ENCODE measurements around the gene RASGRF1.

Gene RASGRF1

GRCh38 chr15:78921517-78921916, 169.1 kb downstream of the RASGRF1 start:
- DNase-seq (ENCODE audit: extremely low read depth, insufficient read length): no peak
- Histone ChIP-seq H3K36me3 (ENCODE audit: control insufficient read depth, insufficient read depth, low read length) (peaks cover 41% of the 10 kb centered on the region), H3K4me3 (replicated peaks; ENCODE audit: low read depth, low read length) (no peak overlapping the region), H3K27me3 (replicated peaks; ENCODE audit: control insufficient read depth, insufficient read depth, low read length) (no peaks in the 10 kb centered on the region)
- TF ChIP-seq, protein P1, sequence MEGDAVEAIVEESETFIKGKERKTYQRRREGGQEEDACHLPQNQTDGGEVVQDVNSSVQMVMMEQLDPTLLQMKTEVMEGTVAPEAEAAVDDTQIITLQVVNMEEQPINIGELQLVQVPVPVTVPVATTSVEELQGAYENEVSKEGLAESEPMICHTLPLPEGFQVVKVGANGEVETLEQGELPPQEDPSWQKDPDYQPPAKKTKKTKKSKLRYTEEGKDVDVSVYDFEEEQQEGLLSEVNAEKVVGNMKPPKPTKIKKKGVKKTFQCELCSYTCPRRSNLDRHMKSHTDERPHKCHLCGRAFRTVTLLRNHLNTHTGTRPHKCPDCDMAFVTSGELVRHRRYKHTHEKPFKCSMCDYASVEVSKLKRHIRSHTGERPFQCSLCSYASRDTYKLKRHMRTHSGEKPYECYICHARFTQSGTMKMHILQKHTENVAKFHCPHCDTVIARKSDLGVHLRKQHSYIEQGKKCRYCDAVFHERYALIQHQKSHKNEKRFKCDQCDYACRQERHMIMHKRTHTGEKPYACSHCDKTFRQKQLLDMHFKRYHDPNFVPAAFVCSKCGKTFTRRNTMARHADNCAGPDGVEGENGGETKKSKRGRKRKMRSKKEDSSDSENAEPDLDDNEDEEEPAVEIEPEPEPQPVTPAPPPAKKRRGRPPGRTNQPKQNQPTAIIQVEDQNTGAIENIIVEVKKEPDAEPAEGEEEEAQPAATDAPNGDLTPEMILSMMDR (IDR thresholded peaks at IDR 0.05; ENCODE audit: insufficient read depth, low read length, poor library complexity, severe bottlenecking): no peak

- TF ChIP-seq, protein P1 (IDR thresholded peaks at IDR 0.05; ENCODE audit: insufficient read depth, low read length, poor library complexity, severe bottlenecking): no peak
- no peak for DNase-seq (ENCODE audit: extremely low read depth, insufficient read length)
- no peak overlapping the region for H3K4me3 ChIP-seq (replicated peaks; ENCODE audit: low read depth, low read length)
- H3K36me3 ChIP-seq (ENCODE audit: control insufficient read depth, insufficient read depth, low read length): peaks cover 20% of the 10 kb centered on the region
- H3K27me3 ChIP-seq (replicated peaks; ENCODE audit: control insufficient read depth, insufficient read depth, low read length): no peaks in the 10 kb centered on the region
Measured at GRCh38 chr15:78917888-78918287, 172.7 kb downstream of the RASGRF1 start.

- Histone ChIP-seq H3K36me3 (ENCODE audit: control insufficient read depth, insufficient read depth, low read length) (peaks cover 8% of the 10 kb centered on the region), H3K27me3 (replicated peaks; ENCODE audit: control insufficient read depth, insufficient read depth, low read length) (no peaks in the 10 kb centered on the region), H3K4me3 (replicated peaks; ENCODE audit: low read depth, low read length) (no peak overlapping the region)
- no peak for DNase-seq (ENCODE audit: extremely low read depth, insufficient read length)
- TF ChIP-seq, protein P1 (IDR thresholded peaks at IDR 0.05; ENCODE audit: insufficient read depth, low read length, poor library complexity, severe bottlenecking): no peak
Measured at GRCh38 chr15:78916088-78916487, 174.5 kb downstream of the RASGRF1 start.

- TF ChIP-seq, protein P1 (IDR thresholded peaks at IDR 0.05; ENCODE audit: insufficient read depth, low read length, poor library complexity, severe bottlenecking): no peak
- Histone ChIP-seq H3K4me3 (replicated peaks; ENCODE audit: low read depth, low read length) (no peak overlapping the region), H3K27me3 (replicated peaks; ENCODE audit: control insufficient read depth, insufficient read depth, low read length) (no peaks in the 10 kb centered on the region), H3K36me3 (ENCODE audit: control insufficient read depth, insufficient read depth, low read length) (peaks cover 12% of the 10 kb centered on the region)
- no peak for DNase-seq (ENCODE audit: extremely low read depth, insufficient read length)
Measured at GRCh38 chr15:78915341-78916087, 175.1 kb downstream of the RASGRF1 start.

DNA sequence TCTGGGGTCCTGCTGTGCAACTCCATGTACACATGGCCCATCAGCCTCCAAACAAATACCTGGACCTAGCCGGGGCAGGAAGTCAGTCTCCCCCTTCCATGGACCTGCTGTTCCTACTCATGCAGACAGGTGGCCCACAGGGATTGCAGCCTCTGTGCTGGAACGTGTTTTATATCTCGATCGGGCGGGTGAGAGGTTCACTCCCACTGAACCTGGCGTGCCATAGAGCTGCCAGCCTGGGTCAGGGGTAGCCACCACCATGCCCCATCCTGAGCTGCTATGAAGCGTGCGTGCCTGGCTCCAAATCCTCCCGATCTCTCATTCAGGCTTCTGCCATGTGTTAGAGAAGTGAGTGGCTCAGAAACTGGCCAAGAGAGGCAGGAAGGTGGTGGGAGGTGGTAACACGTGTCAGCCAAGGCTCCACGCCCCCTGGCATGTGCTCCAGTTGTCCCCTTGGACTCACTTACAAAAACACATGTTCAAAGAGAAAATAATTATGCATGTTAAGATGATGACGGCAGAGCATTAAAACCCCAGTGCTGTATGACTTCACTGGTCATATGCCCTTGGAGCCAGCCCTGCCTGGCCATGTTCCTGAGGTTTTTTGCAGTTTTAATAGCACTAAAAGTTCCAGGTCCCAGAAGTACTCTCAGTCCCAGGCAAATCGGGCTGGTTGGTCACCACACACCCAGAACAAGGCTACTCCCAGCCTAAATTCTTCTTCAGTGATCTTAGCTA, 176.4 kb downstream of the RASGRF1 start:
- H3K36me3 ChIP-seq (ENCODE audit: control insufficient read depth, insufficient read depth, low read length): peaks cover 18% of the 10 kb centered on the region
- no peak for DNase-seq (ENCODE audit: extremely low read depth, insufficient read length)
- no peaks in the 10 kb centered on the region for H3K27me3 ChIP-seq (replicated peaks; ENCODE audit: control insufficient read depth, insufficient read depth, low read length)
- TF ChIP-seq, protein P1 (IDR thresholded peaks at IDR 0.05; ENCODE audit: insufficient read depth, low read length, poor library complexity, severe bottlenecking): no peak
- no peak overlapping the region for H3K4me3 ChIP-seq (replicated peaks; ENCODE audit: low read depth, low read length)
